Right atrium auricular region (tissue), 2 donors: ENCODE data around the gene P2RX3. TPM values are rescaled to one million over a fixed set of nuclear protein-coding genes. Genes with fewer than 3 reads are reported as not detected.
"Not testable (repeated sequence)": the region's sequence is repeated elsewhere in the genome, so short reads cannot be mapped to it uniquely, and the experiment has no call there.

Experiments
- DNase-seq: peaks from one replicate; pipeline ENCODE4 v3.0.0-alpha.2; 2019; ENCODE audit warnings: low spot score
- H3K27ac ChIP-seq, 2 donors: fragments of 200-600 bp; sonication (generic); 1 replicate in 1 of 2; 2 replicates in 1 of 2; pipeline ENCODE4 v1.5.1; 2016 to 2019
- H3K27me3 ChIP-seq, 2 donors: fragments of 200-600 bp; sonication (generic); one replicate each; pipeline versions ENCODE4 v1.5.1 to v1.6.0; 2017 to 2019
- H3K36me3 ChIP-seq: fragments of 200-600 bp; sonication (generic); one replicate; pipeline ENCODE4 v1.5.1; 2016
- H3K4me1 ChIP-seq, 2 donors: fragments of 200-600 bp; sonication (generic); one replicate each; pipeline versions ENCODE4 v1.5.1 to v1.6.0; 2017 to 2019
- H3K4me3 ChIP-seq, 2 donors: fragments of 200-600 bp; sonication (generic); 1 replicate in 1 of 2; 2 replicates in 1 of 2; pipeline ENCODE4 v1.5.1; 2017 to 2019; ENCODE audit warnings: mild to moderate bottlenecking in 1 of 2, moderate library complexity in 1 of 2
- H3K9me3 ChIP-seq, 2 donors: fragments of 200-600 bp; sonication (generic); one replicate each; pipeline ENCODE4 v1.5.1; 2019
- CTCF ChIP-seq, 2 donors: fragments of 200-600 bp; sonication (generic); IDR thresholded peaks; one replicate each; pipeline ENCODE4 v1.5.1; 2019; ENCODE audit warnings: antibody characterized with exemption in 2 of 2
- total RNA-seq, 2 donors: library from RNA; depleted of rRNA; stranded (reverse); fragments of >200 nt; gene quantifications; one replicate each; pipeline ENCODE4 v1.1.0, GENCODE V29; 2016

The P2RX3 gene
- total RNA-seq, 2 donors from 2014 or later: 1.4 TPM; not detected in 1

GRCh38 chr11:57335343-57336110, 2.6 kb upstream of the P2RX3 start, which contains the start of gene SSRP1:
Gene SSRP1, minus strand, starts transcription at chr11:57335892. Its CDS starts 771 bp downstream, at chr11:57335121.
- H3K4me3 ChIP-seq: peak within 1 kb of the TSS; percentile 84 to 88
- peak; percentile 89 for DNase-seq
- H3K27me3 ChIP-seq: no peaks in the 10 kb centered on the region
- H3K4me1 ChIP-seq: peaks cover 0 to 16% of the 10 kb centered on the region in 2 donors
- peak within 1 kb of the TSS; percentile 88 to 90 for H3K27ac ChIP-seq
- no peak for TF ChIP-seq CTCF (IDR thresholded peaks at IDR 0.05)
- H3K9me3 ChIP-seq: no peaks in the 10 kb centered on the region
- peaks cover 26% of the 10 kb centered on the region for H3K36me3 ChIP-seq

DNA sequence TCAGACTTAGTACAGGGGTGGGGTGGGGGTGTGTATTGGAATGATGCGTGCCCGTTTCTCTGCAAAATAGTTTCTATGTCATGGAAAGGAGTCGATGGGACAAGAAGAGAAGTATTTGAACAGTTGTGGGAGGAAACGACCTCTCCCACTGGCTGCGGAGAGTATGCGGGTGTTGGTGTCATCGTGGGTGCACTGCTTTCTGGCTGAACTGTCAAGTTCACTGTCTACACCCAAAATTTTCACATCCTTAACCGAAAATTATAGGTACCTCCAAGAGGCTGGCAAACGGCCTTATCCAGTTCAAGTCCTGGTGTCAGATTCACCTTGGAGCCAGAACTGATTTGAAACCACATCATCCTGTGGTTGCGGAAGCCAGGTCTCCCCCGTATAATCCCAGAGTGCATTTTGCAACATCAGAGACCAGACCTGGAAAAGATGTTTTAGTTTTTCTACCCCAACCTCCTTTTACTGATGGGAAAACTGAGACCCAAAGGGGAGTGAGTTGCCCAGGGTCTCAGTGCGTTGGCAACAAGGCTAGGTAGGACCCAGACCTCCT, 2.0 kb upstream of the P2RX3 start:
- H3K27ac ChIP-seq: peak overlapping the region; percentile 88 to 90
- no peak for TF ChIP-seq CTCF (IDR thresholded peaks at IDR 0.05)
- peaks cover 0 to 16% of the 10 kb centered on the region in 2 donors for H3K4me1 ChIP-seq
- H3K36me3 ChIP-seq: peaks cover 20% of the 10 kb centered on the region
- H3K27me3 ChIP-seq: no peaks in the 10 kb centered on the region
- H3K9me3 ChIP-seq: no peaks in the 10 kb centered on the region
- peak overlapping the region; percentile 84 to 88 for H3K4me3 ChIP-seq
- no peak for DNase-seq

DNA sequence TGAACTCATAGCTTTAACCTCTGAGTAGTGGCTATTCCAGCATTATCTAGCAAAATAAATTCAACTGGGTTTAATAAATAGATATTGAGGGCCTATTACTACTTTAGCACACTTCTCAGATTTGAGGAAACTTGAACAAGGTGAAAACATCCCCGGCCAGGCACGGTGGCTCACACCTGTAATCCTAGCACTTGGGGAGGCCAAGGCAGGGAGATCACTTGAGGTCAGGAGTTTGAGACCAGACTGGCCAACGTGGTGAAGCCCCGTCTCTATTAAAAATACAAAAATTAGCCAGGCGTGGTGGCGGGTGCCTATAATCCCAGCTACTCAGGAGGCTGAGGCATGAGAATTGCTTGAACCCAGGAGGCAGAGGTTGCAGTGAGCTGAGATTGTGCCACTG, 1.3 kb upstream of the P2RX3 start:
- DNase-seq, H3K4me3 ChIP-seq, H3K9me3 ChIP-seq, H3K27me3 ChIP-seq, H3K27ac ChIP-seq: not testable (repeated sequence)
- Histone ChIP-seq H3K4me1 (peaks cover 0 to 16% of the 10 kb centered on the region in 2 donors), H3K36me3 (peaks cover 13% of the 10 kb centered on the region)

- no peak overlapping the region for H3K4me3 ChIP-seq
- no peaks in the 10 kb centered on the region for H3K36me3 ChIP-seq
- no peak for TF ChIP-seq CTCF (IDR thresholded peaks at IDR 0.05)
- H3K27ac ChIP-seq: no peak overlapping the region
- H3K27me3 ChIP-seq: no peaks in the 10 kb centered on the region
- no peak for DNase-seq
- H3K9me3 ChIP-seq: no peaks in the 10 kb centered on the region
- peaks cover 0 to 14% of the 10 kb centered on the region in 2 donors for H3K4me1 ChIP-seq
Observed at GRCh38 chr11:57339328-57339727, 1.2 kb downstream of the P2RX3 start.

DNA sequence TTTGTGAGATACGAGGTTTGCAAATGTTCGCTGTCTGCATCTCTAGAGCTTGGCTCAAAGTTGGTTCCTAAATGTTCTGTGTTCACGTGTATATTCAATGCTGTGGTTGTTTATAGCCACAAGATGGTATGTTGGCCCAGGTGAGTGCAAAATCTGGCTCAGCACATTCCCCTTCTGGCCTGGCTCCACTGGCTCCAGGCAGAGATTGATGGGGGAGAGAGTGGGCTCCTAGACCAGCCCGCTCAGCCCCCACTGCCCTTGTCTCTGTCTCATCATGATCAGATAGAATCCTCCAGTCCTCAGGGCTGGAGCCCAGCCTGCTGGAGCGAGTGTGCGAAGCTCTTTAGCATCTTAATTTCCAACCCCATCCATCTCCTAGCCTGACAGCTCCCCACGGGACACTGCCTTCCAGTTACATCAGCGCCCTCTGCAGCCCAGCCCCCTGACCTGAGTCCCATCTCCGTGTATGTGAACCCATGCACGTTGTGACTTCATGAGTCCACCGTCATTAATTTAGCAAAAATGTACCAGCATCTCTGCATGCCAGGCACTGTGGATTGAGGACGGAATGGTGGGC, 2.0 kb downstream of the P2RX3 start:
- no peaks in the 10 kb centered on the region for H3K9me3 ChIP-seq
- H3K27ac ChIP-seq: no peak overlapping the region
- peaks cover 0 to 6% of the 10 kb centered on the region in 2 donors for H3K4me1 ChIP-seq
- peak in 1 of 2 donors; percentile 11 for TF ChIP-seq CTCF (IDR thresholded peaks at IDR 0.05)
- no peak for DNase-seq
- H3K4me3 ChIP-seq: no peak overlapping the region
- no peaks in the 10 kb centered on the region for H3K36me3 ChIP-seq
- H3K27me3 ChIP-seq: no peaks in the 10 kb centered on the region

- no peaks in the 10 kb centered on the region for H3K27me3 ChIP-seq
- no peaks in the 10 kb centered on the region for H3K36me3 ChIP-seq
- no peak overlapping the region for H3K27ac ChIP-seq
- H3K4me3 ChIP-seq: no peak overlapping the region
- H3K9me3 ChIP-seq: no peaks in the 10 kb centered on the region
- TF ChIP-seq CTCF (IDR thresholded peaks at IDR 0.05): no peak
- peaks cover 0 to 8% of the 10 kb centered on the region in 2 donors for H3K4me1 ChIP-seq
- DNase-seq: no peak
Observed at GRCh38 chr11:57341250-57341808, 3.2 kb downstream of the P2RX3 start.
